Testis (tissue), 3 donors: Measurements from ENCODE around the gene NUP50. TPM values are rescaled to one million over a fixed set of nuclear protein-coding genes. Genes with fewer than 3 reads are reported as not detected.

Source experiments
- DNase-seq: peaks from one replicate; pipeline ENCODE4 v3.0.0-alpha.2; 2019
- H3K27ac ChIP-seq, 2 donors: fragments of 200-600 bp; sonication (generic); one replicate each; pipeline ENCODE4 v1.5.1; 2019
- H3K27me3 ChIP-seq: fragments of 200-600 bp; sonication (generic); one replicate; pipeline ENCODE4 v1.5.1; 2019
- H3K36me3 ChIP-seq: fragments of 200-600 bp; sonication (generic); one replicate; pipeline ENCODE4 v1.5.1; 2017; ENCODE audit warnings: low read depth; ENCODE audit errors: missing control alignments
- H3K4me1 ChIP-seq: fragments of 200-600 bp; sonication (generic); one replicate; pipeline ENCODE4 v1.5.1; 2019
- H3K4me3 ChIP-seq, 2 donors: fragments of 200-600 bp; sonication (generic); one replicate each; pipeline ENCODE4 v1.5.1; 2017 to 2019
- H3K9me3 ChIP-seq: fragments of 200-600 bp; sonication (generic); one replicate; pipeline ENCODE4 v1.5.1; 2017
- POLR2A ChIP-seq: fragments of 450-650 bp; IDR thresholded peaks from one replicate; pipeline ENCODE4 v1.6.1; 2017; ENCODE audit warnings: antibody characterized with exemption, mild to moderate bottlenecking, moderate library complexity
- WGBS, 2 donors: methylation state at CpG; one replicate each; pipeline ENCODE4 v1.1.5; 2018; 5-methylcytosine and 5-hydroxymethylcytosine counted together
- intact Hi-C: fragments of 100-400 bp; cut with DNase I; formaldehyde crosslinking; loops from one replicate; pipeline ENCODE4 v1.15.1; 2023; ENCODE audit warnings: low total_unique reads
- polyA plus RNA-seq: library from polyadenylated mRNA; stranded (reverse); fragments of 350-450 nt; fragmentation: Illumina TruSeq; extraction: RNeasy Lipid Tissue Mini Kit (QIAGEN cat#74804); gene quantifications from one replicate; pipeline ENCODE4 v1.2.3, GENCODE V29; 2014; ENCODE audit warnings: low read depth, low replicate concordance; ENCODE audit not compliant: insufficient read depth
- total RNA-seq, 2 donors: library from RNA; depleted of rRNA; stranded (reverse); fragments of >200 nt; gene quantifications; one replicate each; pipeline ENCODE4 v1.2.3, GENCODE V29; 2016
- TF ChIP-seq, protein P1 (sequence below), 3 experiments: fragments of 450-650 bp in 2 of 3; fragments of 200-600 bp in 1 of 3; sonication (generic) in 1 of 3; IDR thresholded peaks; one replicate each; pipeline ENCODE4 v1.5.1; 2016 to 2019; ENCODE audit warnings: antibody characterized with exemption in 3 of 3, mild to moderate bottlenecking in 2 of 3, moderate library complexity in 1 of 3

Gene NUP50
- total and polyA plus RNA-seq, 3 donors from 2014 or later: 66.2 to 120 (median 119) TPM

DNA sequence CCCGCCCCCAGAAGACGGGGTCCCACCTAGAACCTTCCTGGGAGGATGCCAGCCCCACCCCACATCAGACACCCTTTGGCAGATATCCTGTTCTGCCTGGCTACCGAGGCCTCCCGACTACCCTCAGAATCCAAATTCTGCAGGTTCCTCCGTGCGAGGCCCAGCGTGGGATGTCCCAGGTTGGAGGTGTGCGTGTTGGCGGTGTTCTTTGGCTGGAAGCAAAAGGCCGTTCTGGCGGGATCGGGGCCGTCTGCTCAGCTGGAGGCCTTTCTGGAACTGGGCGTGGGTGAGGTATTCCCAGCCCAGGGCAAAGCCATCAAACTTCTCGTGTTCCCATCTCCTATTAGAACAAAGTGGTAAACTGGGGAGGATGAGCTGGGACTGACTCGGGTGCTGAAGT is 32.6 kb downstream of the NUP50 start:
- intact Hi-C loops: no loop called here
- H3K27me3 ChIP-seq: no peaks in the 10 kb centered on the region
- H3K9me3 ChIP-seq: no peaks in the 10 kb centered on the region
- WGBS, 2 donors: 87 to 94% methylated on average over 16 of the region's 16 CpGs
- no peak overlapping the region for H3K4me3 ChIP-seq
- no peaks in the 10 kb centered on the region for H3K36me3 ChIP-seq
- no peak for DNase-seq
- peaks cover 18% of the 10 kb centered on the region for H3K4me1 ChIP-seq
- no peak for TF ChIP-seq POLR2A
- TF ChIP-seq, protein P1, sequence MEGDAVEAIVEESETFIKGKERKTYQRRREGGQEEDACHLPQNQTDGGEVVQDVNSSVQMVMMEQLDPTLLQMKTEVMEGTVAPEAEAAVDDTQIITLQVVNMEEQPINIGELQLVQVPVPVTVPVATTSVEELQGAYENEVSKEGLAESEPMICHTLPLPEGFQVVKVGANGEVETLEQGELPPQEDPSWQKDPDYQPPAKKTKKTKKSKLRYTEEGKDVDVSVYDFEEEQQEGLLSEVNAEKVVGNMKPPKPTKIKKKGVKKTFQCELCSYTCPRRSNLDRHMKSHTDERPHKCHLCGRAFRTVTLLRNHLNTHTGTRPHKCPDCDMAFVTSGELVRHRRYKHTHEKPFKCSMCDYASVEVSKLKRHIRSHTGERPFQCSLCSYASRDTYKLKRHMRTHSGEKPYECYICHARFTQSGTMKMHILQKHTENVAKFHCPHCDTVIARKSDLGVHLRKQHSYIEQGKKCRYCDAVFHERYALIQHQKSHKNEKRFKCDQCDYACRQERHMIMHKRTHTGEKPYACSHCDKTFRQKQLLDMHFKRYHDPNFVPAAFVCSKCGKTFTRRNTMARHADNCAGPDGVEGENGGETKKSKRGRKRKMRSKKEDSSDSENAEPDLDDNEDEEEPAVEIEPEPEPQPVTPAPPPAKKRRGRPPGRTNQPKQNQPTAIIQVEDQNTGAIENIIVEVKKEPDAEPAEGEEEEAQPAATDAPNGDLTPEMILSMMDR (IDR thresholded peaks at IDR 0.05): no peak
- peak overlapping the region in 1 of 2 donors; percentile 18 for H3K27ac ChIP-seq

DNA sequence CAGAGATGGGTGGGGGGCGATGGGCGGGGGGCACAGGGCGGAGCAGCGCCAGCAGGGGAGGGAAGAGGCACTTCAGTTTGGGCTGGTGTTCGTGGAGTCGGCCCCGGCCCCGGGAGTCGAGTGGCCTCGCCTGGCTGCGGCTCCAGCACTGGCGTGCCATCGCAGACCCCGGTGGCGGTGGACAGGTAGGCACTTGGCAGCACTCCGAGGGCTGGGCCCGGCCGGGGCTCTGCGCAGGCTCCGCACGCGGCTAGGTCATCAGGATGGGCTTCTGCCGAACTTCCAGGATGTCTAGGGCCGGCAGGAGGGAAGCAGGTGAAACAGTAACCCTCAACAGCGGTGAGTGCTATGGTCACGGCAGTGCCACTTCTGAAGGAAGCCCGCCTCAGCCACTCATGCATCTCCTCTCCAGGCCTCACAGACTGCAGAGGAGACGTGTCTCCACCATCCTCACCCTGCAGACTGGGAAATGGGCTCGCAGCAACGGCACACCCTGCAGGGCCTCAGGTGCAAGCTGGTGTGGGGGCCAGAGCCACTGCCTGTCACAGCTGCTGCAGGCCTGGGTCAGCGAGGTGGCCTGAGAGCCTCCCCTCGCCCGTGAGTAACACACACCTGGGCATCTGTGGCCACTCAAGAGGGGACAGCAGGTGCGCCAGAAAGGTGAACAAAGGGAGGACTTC is 33.3 kb downstream of the NUP50 start:
- WGBS, 2 donors: 88 to 93% methylated on average over 17 to 31 of the region's 34 CpGs
- H3K36me3 ChIP-seq: no peaks in the 10 kb centered on the region

DNA sequence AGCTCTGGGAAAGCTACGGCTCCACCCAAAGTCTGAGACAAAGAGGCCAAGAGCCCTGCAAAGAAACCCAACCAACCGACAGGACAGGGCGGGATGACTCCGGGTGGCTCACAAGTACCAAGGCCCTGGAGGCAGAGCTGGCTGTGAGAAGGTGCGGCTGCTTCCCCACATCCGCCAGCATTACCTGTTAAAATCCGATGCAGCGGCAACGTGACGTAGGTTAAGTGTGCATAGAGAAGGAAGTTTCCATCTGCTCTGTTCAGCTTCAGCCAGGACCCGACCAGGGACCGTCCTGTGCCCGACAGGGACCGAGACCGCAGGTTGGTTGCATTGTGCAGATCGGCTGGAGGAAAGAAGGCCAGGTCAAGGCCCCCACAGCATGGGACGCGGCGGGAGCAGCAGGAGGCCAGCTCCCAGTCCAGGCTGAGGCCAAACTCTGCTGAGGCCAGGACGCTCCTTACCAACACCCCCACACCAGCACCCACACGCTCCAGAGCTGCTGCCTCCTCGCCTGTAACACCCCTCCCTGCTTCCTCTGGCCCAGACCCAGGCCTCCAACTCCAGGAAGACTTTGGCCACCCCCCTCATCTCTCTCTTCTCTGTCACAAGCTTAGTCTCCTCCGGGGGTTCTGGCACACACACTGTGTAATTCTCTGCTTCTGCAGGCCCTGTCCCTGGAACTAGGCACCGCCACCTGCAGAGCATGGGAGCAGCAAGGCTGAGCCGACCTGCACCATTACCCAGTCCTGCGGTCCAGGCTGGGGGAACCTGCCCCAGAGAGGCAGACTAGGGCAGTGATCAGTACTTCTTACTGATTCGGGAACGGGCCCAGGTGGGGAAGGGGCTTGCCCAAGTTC is 34.1 kb downstream of the NUP50 start:
- H3K4me3 ChIP-seq: no peak overlapping the region
- H3K4me1 ChIP-seq: peaks cover 23% of the 10 kb centered on the region
- H3K36me3 ChIP-seq: no peaks in the 10 kb centered on the region
- DNase-seq: peak; percentile 83
- no peaks in the 10 kb centered on the region for H3K9me3 ChIP-seq
- no peaks in the 10 kb centered on the region for H3K27me3 ChIP-seq
- H3K27ac ChIP-seq: no peak overlapping the region
- TF ChIP-seq, protein P1 (IDR thresholded peaks at IDR 0.05): no peak
- no peak for TF ChIP-seq POLR2A
- intact Hi-C loops: no loop called here
- WGBS, 2 donors: 67 to 76% methylated on average over 23 to 28 of the region's 28 CpGs

More for the DNA sequence above, 33.3 kb downstream of the NUP50 start:
- H3K4me3 ChIP-seq: no peak overlapping the region
- no peaks in the 10 kb centered on the region for H3K9me3 ChIP-seq
- peaks cover 22% of the 10 kb centered on the region for H3K4me1 ChIP-seq
- H3K27ac ChIP-seq: peak overlapping the region in 1 of 2 donors; percentile 18
- TF ChIP-seq, protein P1 (IDR thresholded peaks at IDR 0.05): no peak
- TF ChIP-seq POLR2A: no peak
- H3K27me3 ChIP-seq: no peaks in the 10 kb centered on the region
- DNase-seq: no peak
- intact Hi-C loops: no loop called here

DNA sequence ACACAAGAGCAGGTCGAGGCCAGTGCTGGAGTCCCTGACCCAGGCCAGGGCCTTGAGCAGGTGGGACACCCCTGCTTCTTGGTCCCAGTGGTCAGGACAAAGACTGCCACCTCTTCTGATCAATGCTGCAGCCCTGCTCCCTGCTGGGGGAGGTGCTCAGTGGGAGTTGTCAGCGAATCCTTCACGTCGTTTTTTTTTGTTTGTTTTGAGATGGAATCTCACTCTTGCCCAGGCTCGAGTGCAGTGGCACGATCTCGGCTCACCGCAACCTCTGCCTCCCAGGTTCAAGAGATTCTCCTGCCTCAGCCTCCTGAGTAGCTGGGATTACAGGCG is 34.7 kb downstream of the NUP50 start:
- H3K4me1 ChIP-seq: peaks cover 18% of the 10 kb centered on the region
- no peak overlapping the region for H3K27ac ChIP-seq
- H3K9me3 ChIP-seq: no peaks in the 10 kb centered on the region
- intact Hi-C loops: no loop called here
- no peaks in the 10 kb centered on the region for H3K27me3 ChIP-seq
- no peaks in the 10 kb centered on the region for H3K36me3 ChIP-seq
- 62 to 70% methylated on average over 8 to 9 of the region's 9 CpGs for WGBS, 2 donors
- no peak overlapping the region for H3K4me3 ChIP-seq
- DNase-seq: peak; percentile 55
- TF ChIP-seq, protein P1 (IDR thresholded peaks at IDR 0.05): no peak
- no peak for TF ChIP-seq POLR2A
